ENCODE data around the gene ZNF644.

Gene ZNF644

GRCh38 chr1:91020967-91021685 lies 709 bp downstream of the ZNF644 start:
- DNase-seq, result peak; percentile 65

- no peak for DNase-seq
Measured at GRCh38 chr1:91020486-91020885, 1.3 kb downstream of the ZNF644 start.

GRCh38 chr1:91018006-91018405 lies 3.8 kb downstream of the ZNF644 start:
- peak; percentile 48 for DNase-seq

GRCh38 chr1:91015794-91016550 lies 5.9 kb downstream of the ZNF644 start:
- no peak for DNase-seq

- DNase-seq, result no peak
Measured at GRCh38 chr1:91015358-91015780, 6.5 kb downstream of the ZNF644 start.

- DNase-seq, result no peak
Measured at GRCh38 chr1:91014475-91014874, 7.4 kb downstream of the ZNF644 start.

GRCh38 chr1:91013302-91013701 lies 8.5 kb downstream of the ZNF644 start:
- DNase-seq, result no peak

GRCh38 chr1:91012196-91012595 lies 9.6 kb downstream of the ZNF644 start:
- no peak for DNase-seq

- peak; percentile 23 for DNase-seq
Measured at GRCh38 chr1:91011726-91012125, 10.1 kb downstream of the ZNF644 start.

- DNase-seq, result peak; percentile 22
Measured at GRCh38 chr1:91007827-91008226, 14.0 kb downstream of the ZNF644 start.

- no peak for DNase-seq
Measured at GRCh38 chr1:91007092-91007491, 14.7 kb downstream of the ZNF644 start.

GRCh38 chr1:91006113-91006908 lies 15.5 kb downstream of the ZNF644 start:
- DNase-seq, result no peak

GRCh38 chr1:91005285-91005684 lies 16.6 kb downstream of the ZNF644 start:
- no peak for DNase-seq

- DNase-seq, result no peak
Measured at GRCh38 chr1:91004145-91004544, 17.7 kb downstream of the ZNF644 start.

GRCh38 chr1:90996742-90997413 lies 25.0 kb downstream of the ZNF644 start:
- no peak for DNase-seq

- no peak for DNase-seq
Measured at GRCh38 chr1:90995311-90995894, 26.4 kb downstream of the ZNF644 start.

- DNase-seq, result no peak
Measured at GRCh38 chr1:90994461-90994860, 27.4 kb downstream of the ZNF644 start.

- no peak for DNase-seq
Measured at GRCh38 chr1:90993245-90993644, 28.6 kb downstream of the ZNF644 start.

GRCh38 chr1:90990779-90991178 lies 31.1 kb downstream of the ZNF644 start:
- DNase-seq, result no peak

- DNase-seq, result no peak
Measured at GRCh38 chr1:90989990-90990389, 31.8 kb downstream of the ZNF644 start.

- no peak for DNase-seq
Measured at GRCh38 chr1:90989302-90989701, 32.5 kb downstream of the ZNF644 start.

- DNase-seq, result no peak
Measured at GRCh38 chr1:90987841-90988240, 34.0 kb downstream of the ZNF644 start.

GRCh38 chr1:90986953-90987352 lies 34.9 kb downstream of the ZNF644 start:
- DNase-seq, result no peak

All from HCEC 1CT (cell line).